K562 (cell line): ENCODE data around the gene ABHD16A. TPM values are rescaled to one million over a fixed set of nuclear protein-coding genes. Genes with fewer than 3 reads are reported as not detected.

Experiments used
- ATAC-seq: fragments of 200-7000 bp; cut with Tn5 transposase; 3 replicates; pipeline ENCODE4 v1.9.1; 2020; ENCODE audit warnings: moderate library complexity
- BruUV-seq: library from RNA; stranded (reverse); fragments of 400-500 nt; replicated peaks from 2 replicates; lab custom pipeline; 2021; lab: Mats Ljungman, UMichigan
- CTCF ChIA-PET: fragments of 300-600 bp; formaldehyde crosslinking; extraction: SDS; loops from one replicate; lab custom pipeline; 2021; ENCODE audit warnings: low intra/inter-chr PET ratio; lab: Yijun Ruan, JAX
- POLR2A ChIA-PET: fragments of 300-600, 350-650 bp; sonication (Branson Sonifier 250); formaldehyde crosslinking; extraction: SDS; loops from one replicate; lab custom pipeline; 2021; ENCODE audit warnings: antibody characterized with exemption, inconsistent platforms; lab: Yijun Ruan, JAX
- DNase-seq, 4 experiments: peaks; one replicate each; pipeline versions ENCODE4 v3.0.0 to v3.0.0-alpha.2; 2011 to 2018; ENCODE audit warnings: low spot score in 3 of 4, mixed read lengths in 3 of 4; ENCODE audit errors: extremely low read depth in 1 of 4
- FAIRE-seq: peaks from 2 replicates; lab custom pipeline; 2011; peaks lifted over from hg19 to GRCh38; lab: Jason Lieb, UNC
- H2AFZ ChIP-seq: 2 replicates; pipeline ENCODE4 v1.6.0; 2011; ENCODE audit warnings: low read depth, low read length, control low read depth, inconsistent platforms
- H3K27ac ChIP-seq: fragments of 200-600 bp; 3 replicates; pipeline ENCODE4 v1.8.0; 2011; ENCODE audit warnings: low read depth, mild to moderate bottlenecking, control low read depth, inconsistent platforms, low read length, moderate library complexity, mixed read lengths; ENCODE audit errors: extremely low read depth
- H3K27me3 ChIP-seq, 2 experiments: fragments of 300-600 bp in 1 of 2; 2 replicates in 1 of 2; 3 replicates in 1 of 2; pipeline versions ENCODE4 v1.6.0 to v1.8.0; 2011; ENCODE audit warnings: inconsistent platforms in 2 of 2, low read length in 2 of 2, mild to moderate bottlenecking in 1 of 2, mixed read lengths in 1 of 2, moderate library complexity in 1 of 2; ENCODE audit not compliant: control insufficient read depth in 2 of 2, insufficient read depth in 2 of 2
- H3K36me3 ChIP-seq: fragments of 300-600 bp; 3 replicates; pipeline ENCODE4 v1.8.0; 2011; ENCODE audit warnings: mild to moderate bottlenecking, low read length, inconsistent platforms; ENCODE audit not compliant: control insufficient read depth, insufficient read depth
- H3K4me1 ChIP-seq, 2 experiments: fragments of 200-600 bp in 1 of 2; replicated peaks in 1 of 2; 2 replicates in 1 of 2; 3 replicates in 1 of 2; pipeline versions ENCODE4 v1.5.1 to v1.8.0; 2011; ENCODE audit warnings: inconsistent platforms in 2 of 2, low read length in 2 of 2, mild to moderate bottlenecking in 1 of 2, mixed read lengths in 1 of 2, moderate library complexity in 1 of 2; ENCODE audit not compliant: control insufficient read depth in 2 of 2, insufficient read depth in 2 of 2
- H3K4me2 ChIP-seq: 2 replicates; pipeline ENCODE4 v1.6.1; 2011; ENCODE audit warnings: low read length, control low read depth, inconsistent platforms, mixed read lengths; ENCODE audit not compliant: insufficient read depth
- H3K4me3 ChIP-seq: fragments of 200-600 bp; sonication (generic), shearing (Covaris generic); 2 replicates; pipeline ENCODE4 v1.5.1; 2016; ENCODE audit warnings: control low read depth, inconsistent platforms
- H3K79me2 ChIP-seq: fragments of 200-600 bp; 3 replicates; pipeline ENCODE4 v1.8.0; 2011; ENCODE audit warnings: low read length, inconsistent platforms; ENCODE audit not compliant: control insufficient read depth, insufficient read depth
- H3K9ac ChIP-seq, 2 experiments: 2 replicates each; pipeline versions ENCODE4 v1.6.0 to v1.6.1; 2011; ENCODE audit warnings: low read depth in 2 of 2, low read length in 2 of 2, control low read depth in 1 of 2, inconsistent platforms in 1 of 2, mild to moderate bottlenecking in 1 of 2, mixed read lengths in 1 of 2; ENCODE audit not compliant: insufficient read depth in 1 of 2
- H3K9me1 ChIP-seq: one replicate; pipeline ENCODE4 v1.6.0; 2011; ENCODE audit warnings: inconsistent platforms, mild to moderate bottlenecking, low read length, moderate library complexity; ENCODE audit not compliant: control insufficient read depth, insufficient read depth
- H3K9me3 ChIP-seq: replicated peaks from 2 replicates; pipeline ENCODE4 v1.5.1; 2011; ENCODE audit warnings: low read depth, low read length, inconsistent platforms; ENCODE audit not compliant: control insufficient read depth, insufficient read depth
- H4K20me1 ChIP-seq: replicated peaks from 2 replicates; pipeline ENCODE4 v1.6.1; 2011; ENCODE audit warnings: low read length, inconsistent platforms, mixed read lengths; ENCODE audit not compliant: control insufficient read depth, insufficient read depth
- NR4A1 ChIP-seq, 2 experiments: fragments of 250-450 bp in 1 of 2; fragments of 450-650 bp in 1 of 2; sonication (Bioruptor Pico) in 1 of 2; IDR thresholded peaks; 2 replicates each; pipeline versions ENCODE4 v1.4.0 to v1.6.1; 2016 to 2020; ENCODE audit warnings: mild to moderate bottlenecking in 2 of 2, missing compliant biosample characterization in 1 of 2, missing genetic modification characterization in 1 of 2, moderate library complexity in 1 of 2
- SMC3 ChIP-seq: conservative IDR thresholded peaks from 2 replicates; pipeline ENCODE4 v1.6.1; 2011; ENCODE audit warnings: low read depth, low read length, improper control_type of control experiment; ENCODE audit not compliant: insufficient read depth
- SP1 ChIP-seq: sonication (generic); formaldehyde crosslinking; IDR thresholded peaks from 2 replicates; pipeline ENCODE4 v1.8.1; 2022; ENCODE audit warnings: mild to moderate bottlenecking, missing genetic modification reagents
- STAT6 ChIP-seq: sonication (generic); formaldehyde crosslinking; IDR thresholded peaks from 2 replicates; pipeline ENCODE4 v1.8.1; 2023; ENCODE audit warnings: mild to moderate bottlenecking, missing genetic modification reagents
- ZFX ChIP-seq: sonication (generic); formaldehyde crosslinking; IDR thresholded peaks from 2 replicates; pipeline ENCODE4 v1.8.0; 2022; ENCODE audit warnings: mild to moderate bottlenecking, missing genetic modification reagents, moderate library complexity
- WGBS: fragments of 100-300 bp; shearing (Covaris generic); methylation state at CpG from one replicate; pipeline ENCODE4 v1.1.6; 2016; ENCODE audit warnings: low coverage, mixed read lengths; ENCODE audit not compliant: insufficient coverage; ENCODE audit errors: missing lambda C conversion rate; 5-methylcytosine and 5-hydroxymethylcytosine counted together
- in situ Hi-C: fragments of 300-500 bp; cut with MboI; formaldehyde crosslinking; loops from 4 replicates; pipeline ENCODE4 v1.15.0; 2018; ENCODE audit warnings: inconsistent platforms, mixed read lengths
- intact Hi-C: fragments of 100-400 bp; cut with micrococcal nuclease; formaldehyde crosslinking; loops from 2 replicates; pipeline ENCODE4 v1.14.2; 2022
- polyA plus RNA-seq, 8 experiments: library from polyadenylated mRNA; depleted of rRNA in 4 of 8; stranded (reverse) in 5 of 8; unstranded in 3 of 8; fragments of >200 nt; fragmentation: Nextera tagmentation in 2 of 8; fragmentation: Illumina TruSeq in 1 of 8; extraction: Ambion mirVana in 2 of 8; extraction: Trizol in 1 of 8; gene quantifications; 2 replicates each; pipeline versions ENCODE4 v1.2.1 to v1.2.3, GENCODE V29; 2011 to 2014; ENCODE audit warnings: inconsistent platforms in 1 of 8, missing spikeins in 1 of 8
- total RNA-seq, 7 experiments: library from RNA; depleted of rRNA in 6 of 7; stranded (reverse); fragments of >200 nt in 6 of 7; fragmentation: Illumina TruSeq in 2 of 7; extraction: Trizol in 2 of 7; gene quantifications; 2 replicates each; pipeline versions ENCODE4 v1.2.1 to v1.2.3, GENCODE V29; 2011 to 2021; ENCODE audit warnings: low replicate concordance in 1 of 7

The ABHD16A gene
- total and polyA plus RNA-seq, 9 of the 15 experiments (the other 6 are each of a cell fraction or from before 2014, with no cell fraction given) = 25.8 to 120 (median 81.6) TPM

- no peak overlapping the region for H3K9ac ChIP-seq
- H3K4me1 ChIP-seq = peaks cover 33 to 35% of the 10 kb centered on the region in 2 experiments
- no TSS peak for BruUV-seq
- peak overlapping the region; percentile 52 for H2AFZ ChIP-seq
- H4K20me1 ChIP-seq = no peaks in the 10 kb centered on the region; the same call in 1 of the 2 replicates
- H3K4me3 ChIP-seq = no peak overlapping the region
- in situ Hi-C loops = no loop called here
- DNase-seq (no peak), FAIRE-seq (no peak), ATAC-seq (no peak)
- peaks cover 11% of the 10 kb centered on the region for H3K36me3 ChIP-seq
- H3K9me3 ChIP-seq = no peaks in the 10 kb centered on the region
- intact Hi-C loops = no loop called here
- no peaks in the 10 kb centered on the region for H3K9me1 ChIP-seq
- ChIA-PET POLR2A (interaction anchor here (0.6 to 12.4 kb wide), 5 partner anchors 10 to 101 kb away, joined by 3 to 223 read pairs (median 7); partner anchors contain the start of genes DDAH2, LSM2, LY6G6C and LY6G6D), CTCF (no interaction called here)
- H3K4me2 ChIP-seq = no peak overlapping the region
- 76% methylated on average over 6 of the region's 6 CpGs for WGBS
- H3K27me3 ChIP-seq = no peaks in the 10 kb centered on the region
- 0 out of 2 replicates have a peak, but pooled peaks have one; percentile 10 for TF ChIP-seq SP1
- no peak for TF ChIP-seq SMC3
- TF ChIP-seq STAT6 = no peak
- TF ChIP-seq ZFX (CRISPR knock-in tag) = 0 out of 2 replicates have a peak, but pooled peaks have one; percentile 10
- TF ChIP-seq NR4A1 (CRISPR knock-in tag; IDR thresholded peaks at IDR 0.05) = no peak
- TF ChIP-seq NR4A1 (tag; IDR thresholded peaks at IDR 0.05) = no peak
- H3K27ac ChIP-seq = no peak overlapping the region
- peaks cover 26% of the 10 kb centered on the region for H3K79me2 ChIP-seq
Measured at GRCh38 chr6:31705931-31706330, 2.8 kb upstream of the ABHD16A start.
